Stimulated activated CD8-positive, alpha-beta memory T cell treated with anti-CD3 and anti-CD28 coated beads, Interleukin-2, amount 100 ng/mL, for 48 hours (primary cell): Measurements from ENCODE around the gene KRTAP4-4.
"Not testable (repeated sequence)": the region's sequence is repeated elsewhere in the genome, so short reads cannot be mapped to it uniquely, and the experiment has no call there.

ENCODE experiments used
- DNase-seq, 2 donors: peaks; one replicate each; pipeline ENCODE4 v3.0.0-alpha.2; 2020; ENCODE audit warnings: low read depth in 2 of 2

Gene KRTAP4-4

DNA sequence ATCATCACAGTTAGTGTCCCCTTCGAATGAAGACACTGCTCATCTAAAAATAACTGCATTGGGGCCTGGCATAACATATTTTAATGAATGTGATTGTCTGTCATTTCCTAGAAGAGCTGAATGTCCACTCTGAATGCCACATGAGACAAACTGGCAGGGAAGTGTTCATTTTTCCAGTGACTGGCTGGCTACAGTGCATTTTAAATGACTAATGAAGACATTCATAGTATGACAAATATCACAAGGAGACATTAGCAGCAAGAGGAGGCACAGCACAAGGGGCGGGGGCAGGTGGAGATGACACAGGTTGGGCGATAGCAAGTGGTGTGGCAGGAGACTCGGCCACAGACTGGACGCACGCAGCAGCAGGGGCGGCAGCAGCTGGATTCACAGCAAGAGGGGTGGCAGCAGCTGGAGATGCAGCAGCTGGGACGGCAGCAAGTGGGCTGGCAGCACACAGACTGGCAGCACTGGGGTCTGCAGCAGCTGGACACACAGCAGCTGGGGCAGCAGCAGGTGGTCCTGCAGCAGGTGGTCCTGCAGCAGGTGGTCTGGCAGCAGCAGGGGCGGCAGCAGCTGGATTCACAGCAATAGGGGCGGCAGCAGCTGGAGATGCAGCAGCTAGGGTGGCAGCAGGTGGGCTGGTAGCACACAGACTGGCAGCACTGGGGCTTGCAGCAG is 11.4 kb downstream of the KRTAP4-4 start:
- not testable (repeated sequence) for DNase-seq

DNA sequence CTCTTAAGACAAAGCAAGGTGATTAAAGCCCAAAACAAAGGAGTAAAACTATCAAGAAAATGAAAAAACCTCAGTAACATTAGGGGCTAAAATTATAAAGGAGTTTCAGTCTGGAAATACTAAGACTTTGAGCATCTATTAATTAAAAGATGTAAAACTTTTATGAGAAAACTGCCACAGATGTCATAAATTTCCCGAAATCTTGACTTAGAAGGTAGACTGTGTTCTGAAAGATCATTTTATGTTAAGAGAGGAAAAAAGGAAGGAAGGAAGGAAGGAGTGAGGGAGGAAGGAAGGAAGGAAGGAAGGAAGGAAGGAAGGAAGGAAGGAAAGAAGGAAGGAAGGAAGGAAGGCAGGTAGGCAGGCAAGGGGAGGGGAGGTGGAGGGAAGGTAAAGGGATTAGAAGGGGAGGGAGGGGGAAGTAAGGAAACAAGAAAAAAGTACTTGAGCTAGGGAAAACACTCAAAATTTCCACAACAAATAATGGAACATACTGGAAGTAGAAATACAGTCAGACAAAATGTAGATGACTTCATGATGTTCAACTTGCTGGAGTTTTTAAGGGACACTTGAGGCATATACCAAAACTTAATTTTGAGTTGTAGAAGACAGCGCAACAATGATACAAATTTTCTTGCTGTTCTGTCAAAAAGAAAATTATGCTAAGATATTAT is 12.9 kb downstream of the KRTAP4-4 start:
- DNase-seq, result no peak

DNA sequence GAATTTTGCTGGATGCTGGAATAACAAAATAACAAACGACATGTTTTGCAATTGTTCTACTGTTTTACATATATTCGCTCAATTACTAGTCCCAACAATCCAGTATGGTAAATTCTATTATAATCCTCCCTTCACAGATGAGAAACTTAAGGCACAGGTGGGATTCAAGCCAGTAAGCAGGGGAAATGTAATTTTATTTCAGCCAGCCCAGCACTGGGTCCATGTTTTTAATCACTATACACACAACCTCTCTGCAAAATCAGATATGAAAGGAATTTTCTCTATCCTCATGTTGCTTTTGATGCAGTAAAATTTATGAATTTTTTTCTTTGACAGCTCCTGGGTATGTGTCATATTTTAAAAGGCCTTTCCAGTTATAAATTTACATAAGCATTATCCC is 15.3 kb downstream of the KRTAP4-4 start:
- no peak for DNase-seq

DNA sequence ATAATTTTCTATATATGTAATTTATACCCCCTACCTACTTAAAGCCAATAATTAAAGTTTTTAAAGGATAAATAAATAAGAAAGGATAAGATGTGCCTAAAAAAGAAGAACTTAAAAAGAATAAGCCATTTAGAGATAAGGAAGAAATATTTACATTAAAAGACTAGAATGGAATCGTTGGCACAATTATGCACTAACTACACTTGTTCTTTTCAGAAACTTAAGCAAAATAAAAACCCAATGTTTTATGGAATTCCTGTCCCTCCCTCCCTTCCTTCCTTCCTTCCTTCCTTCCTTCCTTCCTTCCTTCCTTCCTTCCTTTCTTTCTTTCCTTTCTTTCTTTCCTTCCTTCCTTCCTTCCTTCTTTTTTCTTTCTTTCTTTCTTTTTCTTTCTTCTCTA is 15.7 kb downstream of the KRTAP4-4 start:
- no peak for DNase-seq

DNA sequence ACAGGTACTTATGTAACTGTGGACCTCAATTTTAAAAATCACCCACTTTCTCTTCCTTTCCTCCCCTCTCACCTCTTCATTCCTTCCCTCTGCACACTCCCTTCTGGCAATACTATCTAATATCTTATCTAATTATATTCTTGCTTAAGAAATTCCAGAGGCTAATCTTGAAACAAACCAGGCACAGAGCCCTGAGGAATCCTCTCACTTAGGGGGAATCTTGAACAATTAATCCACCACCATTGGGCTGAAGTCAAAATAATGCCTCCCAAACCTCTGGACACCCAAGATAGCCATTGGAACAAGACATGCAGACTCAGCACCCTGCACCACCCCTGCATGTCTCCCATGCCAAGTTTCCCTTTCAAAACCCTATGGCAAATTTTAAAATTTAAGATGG is 19.2 kb downstream of the KRTAP4-4 start:
- no peak for DNase-seq

DNA sequence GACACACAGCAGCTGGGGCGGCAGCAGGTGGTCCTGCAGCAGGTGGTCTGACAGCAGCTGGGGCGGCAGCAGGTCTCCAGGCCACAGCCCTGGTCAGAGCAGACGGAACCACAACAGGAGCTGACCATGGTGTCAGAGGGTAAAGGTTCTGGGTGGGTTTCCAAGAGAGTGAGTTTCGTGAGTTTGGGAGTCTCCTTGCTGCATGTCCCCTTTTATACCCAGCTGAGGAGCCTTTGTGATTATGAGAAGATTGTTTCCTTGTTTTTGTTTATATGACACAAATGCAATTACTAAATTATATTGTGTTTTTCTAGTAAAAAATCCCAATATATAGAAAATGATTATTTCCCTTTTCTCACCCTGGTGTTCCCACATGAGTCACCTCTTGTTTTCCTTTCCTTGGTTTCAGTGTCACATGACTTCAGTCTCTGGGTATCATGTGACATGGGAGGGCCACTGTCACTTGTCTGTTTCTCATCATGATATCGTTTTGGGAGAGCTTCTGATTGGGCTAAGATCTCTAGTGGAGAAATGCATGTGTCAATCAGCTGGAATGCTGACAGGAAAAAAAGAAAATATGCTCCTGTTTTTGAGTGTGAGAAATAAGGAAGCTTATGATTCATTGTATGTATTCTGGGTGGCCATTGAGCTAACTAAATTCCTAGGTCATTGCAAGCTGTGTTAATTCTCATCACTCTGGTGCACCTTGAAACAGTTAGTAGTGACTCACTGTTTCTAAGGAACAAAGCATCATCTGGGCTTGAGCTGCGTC is 20.0 kb downstream of the KRTAP4-4 start, which contains the start of gene KRTAP4-6:
Gene KRTAP4-6, minus strand, starts transcription at position 185 of the 772 bp plus-strand sequence. Its CDS starts 57 bp downstream, at position 128.
- no peak for DNase-seq

DNA sequence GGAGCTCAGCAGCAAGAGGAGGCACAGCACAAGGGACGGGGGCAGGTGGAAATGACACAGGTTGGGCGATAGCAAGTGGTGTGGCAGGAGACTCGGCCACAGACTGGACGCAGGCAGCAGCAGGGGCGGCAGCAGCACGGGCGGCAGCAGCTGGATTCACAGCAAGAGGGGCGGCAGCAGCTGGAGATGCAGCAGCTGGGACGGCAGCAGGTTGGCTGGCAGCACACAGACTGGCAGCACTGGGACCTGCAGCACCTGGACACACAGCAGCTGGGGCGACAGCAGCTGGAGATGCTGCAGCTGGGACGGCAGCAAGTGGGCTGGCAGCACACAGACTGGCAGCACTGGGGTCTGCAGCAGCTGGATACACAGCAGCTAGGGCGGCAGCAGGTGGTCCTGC is 20.7 kb downstream of the KRTAP4-4 start:
- not testable (repeated sequence) for DNase-seq

DNA sequence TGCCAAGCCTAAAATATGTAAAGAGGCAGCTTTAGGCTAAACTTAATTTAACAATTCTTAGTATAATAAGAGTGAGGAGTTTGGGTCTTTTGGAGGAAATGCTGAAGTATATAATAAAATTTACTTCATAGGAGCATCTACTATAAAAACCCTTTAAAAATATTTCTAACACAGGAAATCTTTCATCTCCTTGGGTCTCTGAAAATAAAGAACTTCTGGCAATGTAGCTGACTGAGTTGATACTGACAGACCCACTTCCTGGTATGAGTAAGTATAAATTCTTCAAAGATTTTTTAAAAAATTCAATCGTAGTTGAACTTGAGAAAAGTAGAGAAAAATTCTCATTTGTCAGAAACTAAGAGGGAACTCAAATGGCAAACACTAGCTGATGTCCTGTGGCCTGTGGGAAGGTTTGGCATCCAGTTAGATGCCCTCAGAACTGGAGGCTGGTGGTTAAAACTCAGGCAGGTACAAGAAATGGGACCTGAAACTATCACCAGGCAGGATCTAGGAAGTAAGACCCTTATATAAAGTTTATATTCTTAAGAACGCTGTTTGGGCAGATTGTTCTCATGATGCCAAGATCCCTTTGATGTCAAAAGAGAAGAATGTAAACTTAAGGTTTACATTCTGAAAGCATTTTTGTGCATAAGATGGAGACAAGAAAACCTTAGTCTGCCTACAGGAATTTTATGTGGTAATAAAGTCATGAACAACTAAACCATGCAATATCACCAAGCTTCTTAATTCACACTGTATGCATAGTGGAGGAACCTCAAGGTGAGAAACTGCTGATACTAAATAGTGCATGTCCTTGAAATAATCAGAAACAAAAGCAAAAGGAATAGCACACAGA is 26.4 kb downstream of the KRTAP4-4 start:
- DNase-seq, result no peak

DNA sequence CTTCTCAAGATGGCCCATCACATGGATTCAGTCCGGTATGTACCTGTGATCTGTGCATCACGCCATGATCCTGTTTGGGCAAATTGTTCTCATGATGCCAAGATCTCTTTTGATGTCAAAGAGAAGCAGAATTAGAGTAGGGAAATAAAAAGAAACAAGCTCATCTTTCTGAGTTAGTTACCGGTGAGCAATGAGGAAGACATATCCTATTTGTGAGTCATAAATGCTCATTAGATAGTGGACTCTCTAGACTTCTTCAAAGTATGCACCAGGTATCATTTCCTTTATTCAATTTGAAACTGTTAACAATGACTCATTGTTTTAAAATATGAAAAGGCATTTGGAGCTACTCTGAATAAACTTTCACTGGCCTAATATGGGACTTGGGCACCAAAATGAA is 28.6 kb downstream of the KRTAP4-4 start:
- DNase-seq, result no peak

DNA sequence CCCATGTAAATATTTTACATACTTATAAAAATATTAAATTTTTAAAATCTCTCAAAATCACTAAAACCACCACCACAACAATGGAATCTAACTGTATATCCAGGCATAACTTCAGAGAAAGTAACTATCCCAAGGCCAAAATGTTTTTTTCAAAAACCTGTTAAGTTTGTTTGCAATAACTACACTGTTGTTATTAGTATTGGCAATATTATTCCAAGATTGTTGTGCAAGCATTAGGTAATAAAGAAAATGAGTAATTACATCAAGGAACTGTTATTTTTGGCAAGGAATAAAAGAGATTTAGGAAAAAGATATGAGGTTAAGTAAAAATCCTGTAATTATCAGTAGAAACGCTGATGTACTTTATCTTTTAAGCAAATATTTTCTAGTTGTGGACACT is 33.2 kb downstream of the KRTAP4-4 start:
- DNase-seq, result no peak

DNA sequence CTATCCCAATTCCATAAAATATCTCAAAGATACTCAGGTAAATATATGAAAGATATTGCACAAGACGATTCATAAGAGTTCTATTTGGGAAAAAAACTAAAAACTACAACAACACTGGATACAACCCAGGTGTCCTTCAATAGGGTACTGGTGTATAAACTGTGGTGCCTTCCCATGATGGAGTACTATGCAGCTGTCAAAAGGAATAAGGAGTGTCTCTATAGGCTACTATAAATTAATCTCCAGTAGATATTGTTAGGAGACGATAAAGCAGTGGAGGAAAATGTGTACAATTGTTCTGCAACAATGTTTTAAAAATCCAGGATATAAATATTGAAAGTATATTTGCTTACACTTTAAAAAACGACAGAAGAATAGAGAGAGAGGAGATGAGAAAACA is 34.1 kb downstream of the KRTAP4-4 start:
- DNase-seq, result no peak

DNA sequence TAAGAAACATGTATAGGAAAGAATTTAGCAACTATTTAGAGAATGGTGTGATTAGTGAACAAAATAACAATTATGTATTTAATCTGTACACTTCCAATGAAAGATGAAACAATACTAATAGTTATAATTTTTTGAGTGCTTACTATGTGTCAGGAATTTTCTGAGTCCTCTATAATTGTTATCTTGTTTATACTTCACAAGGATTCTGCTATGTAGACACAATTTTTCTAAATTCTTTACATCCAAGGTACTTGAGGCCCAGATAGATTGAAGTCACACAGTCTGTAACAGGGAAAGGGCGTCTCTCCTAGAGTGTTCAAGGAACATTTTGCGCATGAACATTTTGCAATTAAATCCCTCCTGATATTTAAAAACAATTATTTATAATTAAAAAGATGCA is 35.5 kb downstream of the KRTAP4-4 start:
- DNase-seq, result no peak

DNA sequence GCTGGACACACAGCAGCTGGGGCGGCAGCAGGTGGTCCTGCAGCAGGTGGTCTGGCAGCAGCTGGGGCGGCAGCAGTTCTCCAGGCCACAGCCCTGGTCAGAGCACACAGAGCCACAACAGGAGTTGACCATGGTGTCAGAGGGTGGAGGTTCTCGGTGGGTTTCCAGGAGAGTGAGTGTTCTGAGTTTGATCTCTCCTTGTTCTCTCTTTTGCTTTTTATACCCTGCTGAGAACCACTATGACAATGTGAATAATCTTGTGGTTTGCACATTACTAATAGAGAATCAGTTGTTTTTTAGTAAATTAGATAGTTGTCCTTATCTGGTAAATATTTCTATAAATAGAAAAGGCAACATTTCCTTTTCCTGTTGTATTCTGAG is 36.6 kb downstream of the KRTAP4-4 start, which contains the start of gene KRTAP4-12:
Gene KRTAP4-12, minus strand, starts transcription at position 192 of the 381 bp plus-strand sequence. Its CDS starts 60 bp downstream, at position 132.
- DNase-seq, result not testable (repeated sequence)

DNA sequence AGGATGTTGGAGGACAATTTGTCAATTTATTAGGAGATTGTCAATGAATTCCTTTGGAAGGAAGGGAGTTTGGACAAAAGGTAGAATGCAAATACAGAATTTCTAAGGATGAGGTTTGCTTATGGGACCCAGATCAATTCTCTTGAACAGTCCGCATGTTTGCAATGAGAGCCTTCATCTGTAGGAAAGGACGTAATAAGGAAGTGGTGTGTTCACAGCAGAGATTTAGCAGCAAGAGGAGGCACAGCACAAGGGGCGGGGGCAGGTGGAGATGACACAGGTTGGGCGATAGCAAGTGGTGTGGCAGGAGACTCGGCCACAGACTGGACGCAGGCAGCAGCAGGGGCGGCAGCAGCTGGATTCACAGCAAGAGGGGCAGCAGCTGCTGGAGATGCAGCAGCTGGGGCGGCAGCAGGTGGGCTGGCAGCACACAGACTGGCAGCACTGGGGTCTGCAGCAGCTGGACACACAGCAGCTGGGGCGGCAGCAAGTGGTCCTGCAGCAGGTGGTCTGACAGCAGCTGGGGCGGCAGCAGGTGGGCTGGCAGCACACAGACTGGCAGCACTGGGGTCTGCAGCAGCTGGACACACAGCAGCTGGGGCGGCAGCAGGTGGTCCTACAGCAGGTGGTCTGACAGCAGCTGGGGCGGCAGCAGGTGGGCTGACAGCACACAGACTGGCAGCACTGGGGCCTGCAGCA is 37.1 kb downstream of the KRTAP4-4 start:
- DNase-seq, result not testable (repeated sequence)

DNA sequence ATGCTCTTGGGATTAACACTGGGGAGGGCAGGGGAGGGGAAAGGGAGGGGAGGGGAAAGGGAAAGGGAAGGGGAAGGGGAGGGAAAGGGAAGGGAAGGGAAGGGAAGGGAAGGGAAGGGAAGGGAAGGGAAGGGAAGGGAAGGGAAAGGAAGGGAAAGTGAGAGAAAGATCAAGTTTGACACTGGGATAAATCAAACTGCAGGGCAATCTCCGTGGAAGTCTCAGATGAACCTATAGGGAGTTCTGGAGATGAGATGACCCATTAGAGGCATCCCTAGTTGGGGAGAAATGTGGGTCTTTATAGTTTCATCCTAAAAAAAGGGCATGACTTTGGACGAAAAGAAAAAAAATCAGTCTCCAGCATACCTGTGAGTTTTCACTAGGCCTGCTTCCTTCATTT is 38.8 kb downstream of the KRTAP4-4 start:
- no peak for DNase-seq

DNA sequence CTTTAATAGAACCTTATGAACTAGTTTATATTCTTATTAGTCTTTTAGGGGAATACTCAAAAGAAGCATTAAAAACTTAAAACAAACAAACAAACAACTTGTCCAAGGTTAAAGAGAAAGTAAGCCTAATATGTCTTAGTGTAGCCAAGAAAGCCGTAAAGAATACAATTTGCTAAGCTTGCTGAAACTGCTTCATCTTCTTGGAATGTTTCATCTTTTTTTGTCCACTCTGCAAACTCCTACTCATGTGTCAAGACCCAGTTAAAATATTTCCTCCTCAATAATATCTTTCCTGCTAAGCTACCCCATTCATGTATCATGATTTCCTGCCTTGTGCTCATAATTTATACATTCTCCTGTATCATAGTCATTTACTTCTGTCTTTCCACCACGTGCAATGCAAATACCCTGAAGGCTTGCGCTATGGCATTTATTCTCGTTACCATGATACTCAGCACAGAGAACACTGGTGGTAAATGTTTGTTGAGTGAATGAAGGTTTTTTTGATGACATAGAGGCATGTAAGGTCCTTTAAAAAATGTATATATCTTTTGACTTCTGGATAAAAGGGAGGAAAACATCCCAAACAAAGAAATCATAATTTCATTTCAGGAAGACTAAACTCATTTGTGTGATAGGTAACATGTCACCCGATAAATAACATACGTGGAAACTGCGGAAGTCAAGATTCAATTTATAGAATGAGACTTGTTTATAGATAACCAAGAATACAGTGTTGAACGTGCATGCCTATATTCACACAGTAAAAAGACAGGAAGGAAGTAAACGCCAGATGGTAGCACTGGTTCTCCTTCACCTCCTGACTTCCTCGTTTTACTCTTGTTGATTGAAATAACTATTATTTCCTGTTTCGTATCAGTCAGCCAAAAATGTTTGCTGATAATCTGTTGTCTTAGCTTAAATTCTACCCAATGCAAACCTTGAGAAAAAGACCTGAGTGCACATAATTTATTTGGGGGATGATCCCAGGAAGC is 40.6 kb downstream of the KRTAP4-4 start:
- not testable (repeated sequence) for DNase-seq

DNA sequence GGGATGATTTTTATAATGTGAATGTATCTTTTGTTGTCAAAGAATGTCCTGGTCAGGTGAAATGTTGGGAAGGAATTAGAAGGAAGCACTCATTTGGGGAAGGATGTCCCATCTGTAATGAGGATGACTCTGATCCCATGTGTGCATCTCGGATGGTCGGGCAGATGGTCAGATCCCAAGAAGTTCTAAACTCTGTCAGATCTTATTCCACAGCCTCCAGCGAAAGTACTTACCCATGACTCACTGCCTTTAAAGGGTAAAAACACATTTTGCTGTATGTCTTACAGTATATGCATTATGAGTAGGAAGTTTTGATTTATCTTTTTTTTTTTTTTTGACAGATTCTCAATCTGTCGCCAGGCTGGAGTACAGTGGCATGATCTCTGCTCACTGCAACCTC is 41.8 kb downstream of the KRTAP4-4 start:
- no peak for DNase-seq

DNA sequence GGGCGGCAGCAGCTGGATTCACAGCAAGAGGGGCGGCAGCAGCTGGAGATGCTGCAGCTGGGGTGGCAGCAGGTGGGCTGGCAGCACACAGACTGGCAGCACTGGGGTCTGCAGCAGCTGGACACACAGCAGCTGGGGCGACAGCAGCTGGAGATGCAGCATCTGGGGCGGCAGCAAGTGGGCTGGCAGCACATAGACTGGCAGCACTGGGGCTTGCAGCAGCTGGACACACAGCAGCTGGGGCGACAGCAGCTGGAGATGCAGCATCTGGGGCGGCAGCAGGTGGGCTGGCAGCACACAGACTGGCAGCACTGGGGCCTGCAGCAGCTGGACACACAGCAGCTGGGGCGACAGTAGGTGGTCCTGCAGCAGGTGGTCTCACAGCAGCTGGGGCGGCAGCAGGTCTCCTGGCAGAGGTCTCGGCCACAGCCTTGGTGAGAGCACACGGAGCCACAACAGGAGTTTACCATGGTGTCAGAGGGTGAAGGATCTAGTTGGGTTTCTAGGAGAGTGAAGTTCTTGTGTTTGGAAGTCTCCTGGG is 42.6 kb downstream of the KRTAP4-4 start, which contains the start of gene KRTAP4-11:
Gene KRTAP4-11, minus strand, starts transcription at position 528 of the 541 bp plus-strand sequence. Its CDS starts 58 bp downstream, at position 470.
- DNase-seq, result not testable (repeated sequence)

DNA sequence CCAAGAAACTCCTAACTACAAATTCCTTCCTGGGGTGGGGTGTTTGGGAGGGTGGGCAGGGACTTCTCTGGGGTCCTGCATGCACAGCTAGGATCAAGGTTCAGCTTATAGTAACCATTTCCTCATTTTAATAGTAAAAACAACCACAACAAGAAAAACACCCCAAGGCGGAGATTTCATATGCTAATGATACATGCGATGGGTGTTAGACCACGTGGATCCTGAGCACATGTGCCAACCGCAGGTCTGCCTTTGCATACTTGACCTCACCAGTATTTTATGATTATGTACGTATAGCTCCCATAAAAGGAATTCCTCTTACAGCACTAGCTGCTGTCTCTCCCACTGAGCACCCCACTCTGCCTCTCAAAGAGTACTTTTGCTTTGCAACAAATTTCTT is 44.3 kb downstream of the KRTAP4-4 start:
- DNase-seq, result no peak
